SKM-1 (cell line): ENCODE results near the gene FBP1.

ENCODE experiments used
- DNase-seq: peaks from one replicate; lab custom pipeline; 2025; ENCODE audit not compliant: unreplicated experiment; lab: John Stamatoyannopoulos, UW

FBP1 gene

GRCh38 chr9:94657021-94657725 lies 17.9 kb upstream of the FBP1 start:
- no peak for DNase-seq

GRCh38 chr9:94656200-94656599 lies 16.9 kb upstream of the FBP1 start:
- DNase-seq: no peak

- no peak for DNase-seq
Measured at GRCh38 chr9:94655739-94656138, 16.4 kb upstream of the FBP1 start.

- DNase-seq: no peak
Measured at GRCh38 chr9:94654165-94654894, 15.0 kb upstream of the FBP1 start.

- no peak for DNase-seq
Measured at GRCh38 chr9:94650949-94651348, 11.6 kb upstream of the FBP1 start.

GRCh38 chr9:94649100-94649819 lies 9.9 kb upstream of the FBP1 start:
- peak; percentile 15 for DNase-seq

GRCh38 chr9:94648185-94648584 lies 8.9 kb upstream of the FBP1 start:
- DNase-seq: no peak

- DNase-seq: no peak
Measured at GRCh38 chr9:94645901-94646300, 6.6 kb upstream of the FBP1 start.

GRCh38 chr9:94644543-94644942 lies 5.2 kb upstream of the FBP1 start:
- DNase-seq: no peak

- DNase-seq: no peak
Measured at GRCh38 chr9:94643741-94644140, 4.4 kb upstream of the FBP1 start.

- no peak for DNase-seq
Measured at GRCh38 chr9:94643176-94643575, 3.9 kb upstream of the FBP1 start.

- no peak for DNase-seq
Measured at GRCh38 chr9:94642501-94642900, 3.2 kb upstream of the FBP1 start.

GRCh38 chr9:94639999-94640376 lies 670 bp upstream of the FBP1 start:
- no peak for DNase-seq

GRCh38 chr9:94638335-94639060 lies 820 bp downstream of the FBP1 start:
- no peak for DNase-seq

- no peak for DNase-seq
Measured at GRCh38 chr9:94632737-94633136, 6.6 kb downstream of the FBP1 start.

- no peak for DNase-seq
Measured at GRCh38 chr9:94631599-94631998, 7.7 kb downstream of the FBP1 start.

- no peak for DNase-seq
Measured at GRCh38 chr9:94630833-94631232, 8.5 kb downstream of the FBP1 start.

- DNase-seq: no peak
Measured at GRCh38 chr9:94630281-94630680, 9.0 kb downstream of the FBP1 start.

GRCh38 chr9:94627287-94627686 lies 12.0 kb downstream of the FBP1 start:
- no peak for DNase-seq

GRCh38 chr9:94625835-94626234 lies 13.5 kb downstream of the FBP1 start:
- no peak for DNase-seq

GRCh38 chr9:94624629-94625028 lies 14.7 kb downstream of the FBP1 start:
- DNase-seq: no peak
